ENCODE data around the gene GPC6.
"Not testable (repeated sequence)": the region's sequence is repeated elsewhere in the genome, so short reads cannot be mapped to it uniquely, and the experiment has no call there.

Gene GPC6

GRCh38 chr13:93307651-93308050 is 81.0 kb downstream of the GPC6 start:
- Histone ChIP-seq H3K36me3 (peaks cover 16% of the 10 kb centered on the region), H3K9me3 (ENCODE audit: severe bottlenecking) (no peaks in the 10 kb centered on the region), H3K27me3 (ENCODE audit: insufficient read depth, low read depth, severe bottlenecking) (no peaks in the 10 kb centered on the region), H3K27ac (no peak overlapping the region), H3K4me3 (ENCODE audit: low read depth, low read length) (no peak overlapping the region)
- TF ChIP-seq CTCF (IDR thresholded peaks at IDR 0.05; ENCODE audit: low read depth, low read length): no peak
- no peak for DNase-seq

GRCh38 chr13:93309886-93310523 is 83.4 kb downstream of the GPC6 start:
- H3K27ac ChIP-seq: no peak overlapping the region
- H3K9me3 ChIP-seq (ENCODE audit: severe bottlenecking): no peaks in the 10 kb centered on the region
- no peak for TF ChIP-seq CTCF (IDR thresholded peaks at IDR 0.05; ENCODE audit: low read depth, low read length)
- no peak overlapping the region for H3K4me3 ChIP-seq (ENCODE audit: low read depth, low read length)
- no peak for DNase-seq
- H3K27me3 ChIP-seq (ENCODE audit: insufficient read depth, low read depth, severe bottlenecking): no peaks in the 10 kb centered on the region
- peaks cover 16% of the 10 kb centered on the region for H3K36me3 ChIP-seq

GRCh38 chr13:93316841-93317240 is 90.2 kb downstream of the GPC6 start:
- TF ChIP-seq CTCF (IDR thresholded peaks at IDR 0.05; ENCODE audit: low read depth, low read length): no peak
- no peaks in the 10 kb centered on the region for H3K36me3 ChIP-seq
- no peak overlapping the region for H3K27ac ChIP-seq
- H3K9me3 ChIP-seq (ENCODE audit: severe bottlenecking): no peaks in the 10 kb centered on the region
- H3K27me3 ChIP-seq (ENCODE audit: insufficient read depth, low read depth, severe bottlenecking): no peaks in the 10 kb centered on the region
- no peak overlapping the region for H3K4me3 ChIP-seq (ENCODE audit: low read depth, low read length)
- DNase-seq: no peak

- H3K4me3 ChIP-seq (ENCODE audit: low read depth, low read length): no peak overlapping the region
- no peak for TF ChIP-seq CTCF (IDR thresholded peaks at IDR 0.05; ENCODE audit: low read depth, low read length)
- peaks cover 4% of the 10 kb centered on the region for H3K36me3 ChIP-seq
- DNase-seq: no peak
- H3K27me3 ChIP-seq (ENCODE audit: insufficient read depth, low read depth, severe bottlenecking): no peaks in the 10 kb centered on the region
- peaks cover under 1% of the 10 kb centered on the region for H3K9me3 ChIP-seq (ENCODE audit: severe bottlenecking)
- H3K27ac ChIP-seq: no peak overlapping the region
These were observed 92.1 kb downstream of the GPC6 start for GRCh38 chr13:93318534-93319254.

GRCh38 chr13:93320942-93321341 is 94.3 kb downstream of the GPC6 start:
- H3K36me3 ChIP-seq: peaks cover 9% of the 10 kb centered on the region
- no peak overlapping the region for H3K27ac ChIP-seq
- peaks cover 3% of the 10 kb centered on the region for H3K9me3 ChIP-seq (ENCODE audit: severe bottlenecking)
- TF ChIP-seq CTCF (IDR thresholded peaks at IDR 0.05; ENCODE audit: low read depth, low read length): no peak
- H3K27me3 ChIP-seq (ENCODE audit: insufficient read depth, low read depth, severe bottlenecking): no peaks in the 10 kb centered on the region
- no peak overlapping the region for H3K4me3 ChIP-seq (ENCODE audit: low read depth, low read length)
- no peak for DNase-seq

- not testable (repeated sequence) for H3K4me3 ChIP-seq (ENCODE audit: low read depth, low read length); H3K9me3 ChIP-seq (ENCODE audit: severe bottlenecking); H3K27ac ChIP-seq; H3K27me3 ChIP-seq (ENCODE audit: insufficient read depth, low read depth, severe bottlenecking); DNase-seq; H3K36me3 ChIP-seq
These were observed 97.3 kb downstream of the GPC6 start for GRCh38 chr13:93323880-93324279.
